Activated naive CD8-positive, alpha-beta T cell treated with anti-CD3 and anti-CD28 coated beads, Interleukin-2, amount 50 U/mL, for 24 hours (primary cell): ENCODE measurements around the gene SH3TC1.

Source experiments
- ATAC-seq: fragments of 150-1000 bp; cut with Tn5 transposase; one replicate; pipeline ENCODE4 v1.10.0; 2021
- DNase-seq: peaks from one replicate; pipeline ENCODE4 v3.0.0; 2021
- H3K27ac Mint-ChIP-seq: one replicate; pipeline ENCODE4 v1.8.0; 2021; ENCODE audit warnings: mild to moderate bottlenecking, mixed read lengths
- H3K27me3 Mint-ChIP-seq: one replicate; pipeline ENCODE4 v1.8.0; 2021; ENCODE audit warnings: mixed read lengths
- H3K36me3 Mint-ChIP-seq: one replicate; pipeline ENCODE4 v1.8.0; 2021; ENCODE audit warnings: low read depth, mixed read lengths
- H3K4me1 Mint-ChIP-seq: one replicate; pipeline ENCODE4 v1.8.0; 2021; ENCODE audit warnings: mixed read lengths
- H3K4me3 Mint-ChIP-seq: one replicate; pipeline ENCODE4 v1.8.0; 2021; ENCODE audit warnings: mild to moderate bottlenecking, moderate library complexity, mixed read lengths
- H3K9me3 Mint-ChIP-seq: one replicate; pipeline ENCODE4 v1.8.0; 2021; ENCODE audit warnings: mixed read lengths

The SH3TC1 gene

GRCh38 chr4:8198906-8199593 lies at the start of gene SH3TC1:
SH3TC1 (plus strand) TSS chr4:8199290; CDS start chr4:8205195, 5,905 bp downstream.
- no peaks in the 10 kb centered on the region for H3K9me3 Mint-ChIP-seq
- peak within 1 kb of the TSS; percentile 82 for H3K4me3 Mint-ChIP-seq
- peak; percentile 82 for ATAC-seq
- no peaks in the 10 kb centered on the region for H3K27me3 Mint-ChIP-seq
- peaks cover 43% of the 10 kb centered on the region for H3K4me1 Mint-ChIP-seq
- H3K36me3 Mint-ChIP-seq, result no peaks in the 10 kb centered on the region
- peak; percentile 70 for DNase-seq
- H3K27ac Mint-ChIP-seq, result peak within 1 kb of the TSS; percentile 82

GRCh38 chr4:8149664-8150063 lies 49.4 kb upstream of the SH3TC1 start:
- Mint-ChIP-seq H3K9me3 (no peaks in the 10 kb centered on the region), H3K27ac (no peak overlapping the region), H3K27me3 (peaks cover 2% of the 10 kb centered on the region), H3K4me3 (no peak overlapping the region), H3K36me3 (no peaks in the 10 kb centered on the region), H3K4me1 (peaks cover 2% of the 10 kb centered on the region)
- ATAC-seq, result no peak
- DNase-seq, result no peak

DNA sequence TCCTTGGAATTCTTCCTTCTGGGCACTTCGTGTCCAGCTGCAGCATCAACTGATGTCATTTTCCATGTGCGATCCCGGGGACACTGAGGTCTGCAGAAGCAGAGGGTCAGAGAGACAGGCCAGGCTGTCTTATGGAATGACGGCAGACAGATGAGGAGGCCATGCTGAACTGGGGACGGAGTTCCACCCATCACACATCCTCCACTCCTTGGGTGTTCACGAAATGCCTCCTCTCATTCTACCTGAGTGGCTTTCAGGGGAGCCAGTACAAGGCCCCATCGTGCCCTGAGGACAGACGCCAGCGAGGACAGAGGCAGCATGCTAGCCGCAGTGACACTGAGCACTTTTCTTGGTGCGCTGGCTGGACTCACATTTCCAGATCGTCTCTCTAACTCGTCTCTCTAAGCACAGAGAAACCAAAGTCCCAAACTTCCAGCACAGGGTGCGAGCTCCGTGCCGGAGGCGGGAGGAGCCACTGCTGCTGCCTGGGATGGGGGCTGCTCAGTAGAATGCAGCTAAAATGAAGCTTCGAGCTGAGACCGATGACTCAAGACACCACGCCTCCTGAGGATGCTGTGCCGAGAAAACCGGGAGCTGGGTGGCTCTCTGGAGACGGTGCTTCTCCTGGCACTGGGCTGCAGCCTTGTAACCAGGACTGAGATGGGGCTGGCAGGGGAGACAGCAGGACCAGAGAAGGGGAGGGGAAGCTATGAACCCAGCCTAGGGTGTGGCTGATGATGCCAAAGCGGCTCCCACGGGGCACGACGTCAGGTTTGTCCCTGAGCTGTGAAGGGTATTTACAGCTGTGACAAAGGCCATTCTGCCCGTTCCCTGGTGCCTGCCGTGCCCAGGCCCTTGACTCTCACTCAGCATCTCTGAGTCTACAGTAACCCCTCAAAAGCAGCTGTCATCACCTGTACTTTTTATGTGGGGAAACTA lies 48.7 kb upstream of the SH3TC1 start:
- Mint-ChIP-seq H3K27ac (no peak overlapping the region), H3K4me3 (no peak overlapping the region), H3K36me3 (no peaks in the 10 kb centered on the region), H3K4me1 (peaks cover 8% of the 10 kb centered on the region), H3K27me3 (peaks cover 2% of the 10 kb centered on the region), H3K9me3 (no peaks in the 10 kb centered on the region)
- no peak for ATAC-seq
- DNase-seq, result no peak

- no peaks in the 10 kb centered on the region for H3K36me3 Mint-ChIP-seq
- H3K27me3 Mint-ChIP-seq, result no peaks in the 10 kb centered on the region
- H3K4me3 Mint-ChIP-seq, result no peak overlapping the region
- H3K4me1 Mint-ChIP-seq, result peaks cover 9% of the 10 kb centered on the region
- DNase-seq (no peak), ATAC-seq (no peak)
- no peak overlapping the region for H3K27ac Mint-ChIP-seq
- H3K9me3 Mint-ChIP-seq, result no peaks in the 10 kb centered on the region
Observed at GRCh38 chr4:8151165-8151650, 47.9 kb upstream of the SH3TC1 start.

GRCh38 chr4:8152090-8152864 lies 46.8 kb upstream of the SH3TC1 start:
- no peak for ATAC-seq

GRCh38 chr4:8152865-8153257 lies 46.2 kb upstream of the SH3TC1 start:
- ATAC-seq (no peak), DNase-seq (no peak)
- Mint-ChIP-seq H3K9me3 (no peaks in the 10 kb centered on the region), H3K27ac (no peak overlapping the region), H3K4me3 (no peak overlapping the region), H3K4me1 (peaks cover 12% of the 10 kb centered on the region), H3K36me3 (no peaks in the 10 kb centered on the region), H3K27me3 (peaks cover 9% of the 10 kb centered on the region)

More at GRCh38 chr4:8152090-8152864, 46.8 kb upstream of the SH3TC1 start:
- H3K36me3 Mint-ChIP-seq, result no peaks in the 10 kb centered on the region
- H3K4me1 Mint-ChIP-seq, result peaks cover 9% of the 10 kb centered on the region
- DNase-seq, result no peak
- H3K4me3 Mint-ChIP-seq, result no peak overlapping the region
- H3K27ac Mint-ChIP-seq, result no peak overlapping the region
- peaks cover 4% of the 10 kb centered on the region for H3K27me3 Mint-ChIP-seq
- H3K9me3 Mint-ChIP-seq, result no peaks in the 10 kb centered on the region

- Mint-ChIP-seq H3K36me3 (no peaks in the 10 kb centered on the region), H3K4me3 (no peak overlapping the region), H3K27ac (no peak overlapping the region), H3K9me3 (no peaks in the 10 kb centered on the region), H3K27me3 (peaks cover 9% of the 10 kb centered on the region), H3K4me1 (peaks cover 12% of the 10 kb centered on the region)
- DNase-seq, result no peak
- no peak for ATAC-seq
Observed at GRCh38 chr4:8153441-8153840, 45.6 kb upstream of the SH3TC1 start.

GRCh38 chr4:8155048-8155447 lies 44.0 kb upstream of the SH3TC1 start:
- Mint-ChIP-seq H3K27me3 (peaks cover 9% of the 10 kb centered on the region), H3K4me1 (peaks cover 23% of the 10 kb centered on the region), H3K36me3 (no peaks in the 10 kb centered on the region), H3K27ac (no peak overlapping the region), H3K9me3 (no peaks in the 10 kb centered on the region), H3K4me3 (no peak overlapping the region)
- ATAC-seq (peak; percentile 9), DNase-seq (no peak)

DNA sequence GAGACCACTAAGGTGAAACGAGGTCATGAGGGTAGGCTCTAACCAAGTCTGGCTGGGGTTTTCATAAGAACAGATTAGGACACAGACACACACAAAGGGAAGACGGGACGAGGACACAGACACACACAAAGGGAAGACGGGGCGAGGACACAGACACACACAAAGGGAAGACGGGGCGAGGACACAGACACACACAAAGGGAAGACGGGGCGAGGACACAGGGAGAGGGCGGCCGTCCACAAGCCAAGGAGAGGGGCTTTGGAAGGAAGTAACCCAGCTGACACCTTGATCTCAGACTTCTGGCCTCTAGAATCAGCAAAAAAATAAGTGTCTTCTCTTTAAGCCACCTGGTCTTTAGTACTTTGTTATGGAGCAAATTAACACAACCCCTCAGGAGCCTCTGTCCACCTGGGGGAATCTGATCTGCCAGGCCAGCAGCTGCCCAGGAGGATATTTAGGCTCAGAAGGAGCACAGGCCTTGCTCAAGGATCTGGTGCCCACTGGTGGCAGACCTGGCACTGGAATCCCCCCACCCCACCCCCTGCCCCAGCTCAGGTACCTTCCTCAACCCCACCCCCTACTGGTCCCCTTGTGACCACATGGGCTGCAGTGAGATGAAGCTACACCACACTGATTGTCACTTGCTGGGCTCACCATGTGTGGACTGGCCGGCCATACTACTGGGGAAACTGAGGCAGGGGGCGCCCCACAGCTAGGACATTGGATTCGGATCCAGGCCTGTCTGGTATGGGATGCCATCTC lies 43.2 kb upstream of the SH3TC1 start:
- DNase-seq, result no peak
- Mint-ChIP-seq H3K4me1 (peaks cover 23% of the 10 kb centered on the region), H3K27ac (no peak overlapping the region), H3K36me3 (no peaks in the 10 kb centered on the region), H3K27me3 (peaks cover 9% of the 10 kb centered on the region), H3K4me3 (no peak overlapping the region), H3K9me3 (no peaks in the 10 kb centered on the region)
- no peak for ATAC-seq

GRCh38 chr4:8156617-8157016 lies 42.5 kb upstream of the SH3TC1 start:
- H3K4me1 Mint-ChIP-seq, result peaks cover 23% of the 10 kb centered on the region
- ATAC-seq (no peak), DNase-seq (no peak)
- no peaks in the 10 kb centered on the region for H3K36me3 Mint-ChIP-seq
- H3K27ac Mint-ChIP-seq, result no peak overlapping the region
- H3K27me3 Mint-ChIP-seq, result peaks cover 9% of the 10 kb centered on the region
- H3K4me3 Mint-ChIP-seq, result no peak overlapping the region
- no peaks in the 10 kb centered on the region for H3K9me3 Mint-ChIP-seq

GRCh38 chr4:8157496-8157895 lies 41.6 kb upstream of the SH3TC1 start:
- peaks cover 9% of the 10 kb centered on the region for H3K27me3 Mint-ChIP-seq
- DNase-seq (no peak), ATAC-seq (no peak)
- H3K9me3 Mint-ChIP-seq, result no peaks in the 10 kb centered on the region
- no peaks in the 10 kb centered on the region for H3K36me3 Mint-ChIP-seq
- H3K4me1 Mint-ChIP-seq, result peaks cover 23% of the 10 kb centered on the region
- no peak overlapping the region for H3K27ac Mint-ChIP-seq
- peak overlapping the region; percentile 10 for H3K4me3 Mint-ChIP-seq

DNA sequence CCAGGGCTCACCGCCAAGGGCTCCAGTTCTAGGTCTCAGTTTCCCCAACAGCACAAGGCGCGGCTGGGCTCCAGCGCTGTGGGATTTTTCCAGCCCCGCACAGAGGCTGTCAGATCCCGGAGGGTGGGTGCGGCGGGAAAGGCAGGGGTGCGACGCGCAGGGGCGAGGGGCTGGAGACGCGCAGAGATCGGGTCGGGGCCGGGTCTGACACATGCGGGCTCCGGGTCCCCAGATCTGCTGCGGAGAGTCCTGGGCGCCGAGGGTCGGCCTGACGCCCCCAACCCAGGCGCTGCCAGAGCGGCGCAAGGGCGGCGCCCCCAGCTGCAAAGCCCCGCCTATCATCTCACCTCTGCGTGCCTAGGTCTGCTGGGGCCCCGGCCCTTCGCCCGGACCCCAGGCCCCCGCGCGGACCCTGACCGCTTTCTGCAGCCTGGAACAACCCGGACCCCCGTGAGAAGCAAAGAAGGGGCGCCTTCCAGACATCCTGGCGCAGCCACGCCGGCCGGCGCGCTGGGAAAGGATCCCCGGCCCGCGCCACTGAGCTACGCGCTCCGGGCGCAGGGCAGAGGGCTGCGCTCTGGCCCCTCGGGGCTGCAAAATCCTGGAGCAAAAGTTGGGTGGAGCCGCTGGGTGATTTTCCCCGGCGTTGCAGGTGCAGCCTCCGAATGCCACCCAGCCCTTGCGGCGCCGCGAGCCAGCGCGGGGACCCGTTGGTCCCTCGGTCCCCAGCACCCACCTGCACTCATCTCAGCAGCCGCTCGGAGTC lies 41.0 kb upstream of the SH3TC1 start:
- no peak for ATAC-seq
- Mint-ChIP-seq H3K4me1 (peaks cover 27% of the 10 kb centered on the region), H3K27ac (no peak overlapping the region), H3K36me3 (no peaks in the 10 kb centered on the region), H3K4me3 (peak overlapping the region; percentile 38), H3K27me3 (peaks cover 9% of the 10 kb centered on the region), H3K9me3 (no peaks in the 10 kb centered on the region)
- no peak for DNase-seq
